Subcutaneous adipose tissue (tissue), 4 donors: Measurements from ENCODE around the gene PIP5K1B. TPM values are rescaled to one million over a fixed set of nuclear protein-coding genes. Genes with fewer than 3 reads are reported as not detected.

ENCODE experiments used
- CTCF ChIP-seq: fragments of 450-650 bp; IDR thresholded peaks from one replicate; pipeline ENCODE4 v1.5.1; 2016; ENCODE audit warnings: low read depth, mild to moderate bottlenecking, control low read depth, antibody characterized with exemption, moderate library complexity
- total RNA-seq, 4 donors: library from RNA; depleted of rRNA; stranded (reverse); fragments of >200 nt; gene quantifications; one replicate each; pipeline ENCODE4 v1.1.0, GENCODE V29; 2016

PIP5K1B gene
- total RNA-seq, 4 donors from 2014 or later = 0.88 to 4.4 (median 1.4) TPM

GRCh38 chr9:68832101-68832500 is 127.1 kb downstream of the PIP5K1B start:
- no peak for TF ChIP-seq CTCF

GRCh38 chr9:68832861-68833518 is 128.0 kb downstream of the PIP5K1B start:
- TF ChIP-seq CTCF = no peak

GRCh38 chr9:68834931-68835520 is 130.0 kb downstream of the PIP5K1B start:
- no peak for TF ChIP-seq CTCF

- no peak for TF ChIP-seq CTCF
These were observed 131.7 kb downstream of the PIP5K1B start for GRCh38 chr9:68836788-68837187.

- no peak for TF ChIP-seq CTCF
These were observed 133.2 kb downstream of the PIP5K1B start for GRCh38 chr9:68838245-68838644.

- TF ChIP-seq CTCF = no peak
These were observed 136.4 kb downstream of the PIP5K1B start for GRCh38 chr9:68841276-68842052.

GRCh38 chr9:68842568-68842967 is 137.5 kb downstream of the PIP5K1B start:
- TF ChIP-seq CTCF = no peak
